ENCODE results near the gene FBXL19.

DNA sequence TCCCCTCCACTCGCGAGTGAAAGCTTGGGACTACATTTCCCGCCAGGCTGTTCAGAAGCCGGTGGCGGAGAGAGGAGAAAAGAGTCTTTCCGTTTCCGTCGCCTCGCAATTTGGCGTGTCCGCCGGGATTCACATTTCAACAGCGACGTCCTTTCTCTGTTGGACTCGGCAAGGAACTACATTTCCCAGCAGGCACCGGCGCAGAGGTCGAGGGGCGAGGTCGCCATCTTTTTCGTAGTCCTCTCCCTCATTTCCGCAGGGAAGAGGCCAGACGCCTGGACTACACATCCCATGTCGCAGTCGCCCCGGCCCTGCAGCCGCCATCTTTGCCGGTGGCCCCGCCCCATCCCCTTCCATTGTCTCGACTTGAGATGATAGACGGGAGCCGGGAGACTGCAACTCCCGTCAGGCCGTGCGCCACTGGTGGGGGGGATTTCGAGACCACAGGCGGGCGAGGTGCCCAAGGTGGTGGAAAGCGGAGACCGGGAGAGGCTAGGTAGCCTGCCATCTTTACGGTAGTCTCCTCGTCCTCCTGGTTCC lies 882 bp upstream of the FBXL19 start:
- TF ChIP-seq CTCF (IDR thresholded peaks at IDR 0.05; ENCODE audit: poor library complexity, severe bottlenecking), result no peak
- TF ChIP-seq EZH2 (IDR thresholded peaks at IDR 0.05; ENCODE audit: borderline replicate concordance, insufficient read depth, low read length, poor library complexity, severe bottlenecking), result no peak
- TF ChIP-seq, protein P1, sequence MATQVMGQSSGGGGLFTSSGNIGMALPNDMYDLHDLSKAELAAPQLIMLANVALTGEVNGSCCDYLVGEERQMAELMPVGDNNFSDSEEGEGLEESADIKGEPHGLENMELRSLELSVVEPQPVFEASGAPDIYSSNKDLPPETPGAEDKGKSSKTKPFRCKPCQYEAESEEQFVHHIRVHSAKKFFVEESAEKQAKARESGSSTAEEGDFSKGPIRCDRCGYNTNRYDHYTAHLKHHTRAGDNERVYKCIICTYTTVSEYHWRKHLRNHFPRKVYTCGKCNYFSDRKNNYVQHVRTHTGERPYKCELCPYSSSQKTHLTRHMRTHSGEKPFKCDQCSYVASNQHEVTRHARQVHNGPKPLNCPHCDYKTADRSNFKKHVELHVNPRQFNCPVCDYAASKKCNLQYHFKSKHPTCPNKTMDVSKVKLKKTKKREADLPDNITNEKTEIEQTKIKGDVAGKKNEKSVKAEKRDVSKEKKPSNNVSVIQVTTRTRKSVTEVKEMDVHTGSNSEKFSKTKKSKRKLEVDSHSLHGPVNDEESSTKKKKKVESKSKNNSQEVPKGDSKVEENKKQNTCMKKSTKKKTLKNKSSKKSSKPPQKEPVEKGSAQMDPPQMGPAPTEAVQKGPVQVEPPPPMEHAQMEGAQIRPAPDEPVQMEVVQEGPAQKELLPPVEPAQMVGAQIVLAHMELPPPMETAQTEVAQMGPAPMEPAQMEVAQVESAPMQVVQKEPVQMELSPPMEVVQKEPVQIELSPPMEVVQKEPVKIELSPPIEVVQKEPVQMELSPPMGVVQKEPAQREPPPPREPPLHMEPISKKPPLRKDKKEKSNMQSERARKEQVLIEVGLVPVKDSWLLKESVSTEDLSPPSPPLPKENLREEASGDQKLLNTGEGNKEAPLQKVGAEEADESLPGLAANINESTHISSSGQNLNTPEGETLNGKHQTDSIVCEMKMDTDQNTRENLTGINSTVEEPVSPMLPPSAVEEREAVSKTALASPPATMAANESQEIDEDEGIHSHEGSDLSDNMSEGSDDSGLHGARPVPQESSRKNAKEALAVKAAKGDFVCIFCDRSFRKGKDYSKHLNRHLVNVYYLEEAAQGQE (IDR thresholded peaks at IDR 0.05; ENCODE audit: borderline replicate concordance), result no peak
- no peak for TF ChIP-seq RAD21 (conservative IDR thresholded peaks at IDR 0.05)
- no peak for TF ChIP-seq SMC3 (conservative IDR thresholded peaks at IDR 0.05; ENCODE audit: poor library complexity)
- TF ChIP-seq POLR2AphosphoS5 (IDR thresholded peaks at IDR 0.05), result no peak
- no peak for TF ChIP-seq MXI1 (conservative IDR thresholded peaks at IDR 0.05; ENCODE audit: poor library complexity, severe bottlenecking)

Data from neural cell (in vitro differentiated cells).